Glomerular visceral epithelial cell (primary cell): ENCODE data around the gene SRGAP2.
A peak's percentile ranks its signal among the peaks of the same experiment; 100 is the strongest.
"Not testable (repeated sequence)": the region's sequence is repeated elsewhere in the genome, so short reads cannot be mapped to it uniquely, and the experiment has no call there.

ENCODE experiments used
- DNase-seq: peaks from one replicate; pipeline ENCODE4 v3.0.0-alpha.2; 2016; ENCODE audit errors: extremely low spot score

Gene SRGAP2

DNA sequence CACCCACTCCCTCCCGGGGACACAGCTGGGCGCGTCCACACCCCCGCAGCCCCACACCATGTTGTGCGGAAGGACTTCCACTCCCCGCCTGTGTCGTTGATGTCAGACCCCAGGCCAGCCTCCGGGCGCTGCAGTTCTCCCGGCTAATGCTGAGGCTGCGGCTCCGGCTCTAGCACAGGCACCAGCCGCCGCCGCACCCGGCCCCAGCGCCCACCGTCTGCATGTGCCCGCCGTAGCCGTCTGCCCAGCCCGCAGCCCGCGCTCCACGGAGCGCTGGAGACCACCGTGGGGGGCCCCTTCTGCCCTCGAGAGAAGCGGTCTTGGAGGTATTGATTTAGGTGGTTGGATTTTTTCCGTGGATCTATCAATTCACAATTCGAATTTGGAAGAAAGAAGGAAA is 2.2 kb downstream of the SRGAP2 start:
- not testable (repeated sequence) for DNase-seq

- DNase-seq, result not testable (repeated sequence)
Observed at GRCh38 chr1:206210802-206211201, 7.5 kb downstream of the SRGAP2 start.

DNA sequence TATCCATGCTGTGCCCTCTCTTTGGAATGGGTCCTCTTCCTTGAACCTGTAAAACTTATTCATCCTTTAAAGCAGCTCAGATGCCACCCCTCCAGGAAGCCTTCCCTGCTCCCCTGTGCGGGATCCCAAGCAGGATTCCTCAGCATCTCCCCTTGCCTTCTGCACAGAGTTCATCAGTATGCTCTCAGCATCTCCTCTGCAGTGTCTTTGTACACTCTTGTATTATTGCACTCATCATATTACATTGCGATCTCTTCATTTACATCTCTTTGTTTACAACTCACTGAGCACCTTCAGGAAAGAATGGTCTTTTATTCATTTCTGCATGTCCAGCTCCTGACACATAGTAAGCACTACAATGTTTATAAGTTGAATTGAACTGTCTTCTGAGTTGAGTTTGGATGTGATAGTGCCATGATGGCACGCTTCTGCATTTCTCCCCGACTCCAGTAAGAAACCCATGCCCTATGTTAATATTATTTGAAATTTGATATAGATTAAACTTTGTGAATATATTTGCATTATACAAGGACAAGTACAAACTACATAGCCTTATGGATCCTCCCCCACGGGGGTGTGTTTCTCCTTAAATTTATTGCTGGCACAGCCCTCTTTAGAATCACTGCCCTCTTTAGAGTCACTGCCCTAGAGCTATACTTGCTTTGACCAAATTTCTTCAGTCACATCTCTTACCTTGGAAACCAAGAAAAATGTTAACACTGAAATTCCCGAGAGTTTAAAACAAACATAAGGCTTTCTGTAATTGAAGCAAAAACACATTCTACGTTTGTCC is 12.5 kb downstream of the SRGAP2 start:
- not testable (repeated sequence) for DNase-seq

DNA sequence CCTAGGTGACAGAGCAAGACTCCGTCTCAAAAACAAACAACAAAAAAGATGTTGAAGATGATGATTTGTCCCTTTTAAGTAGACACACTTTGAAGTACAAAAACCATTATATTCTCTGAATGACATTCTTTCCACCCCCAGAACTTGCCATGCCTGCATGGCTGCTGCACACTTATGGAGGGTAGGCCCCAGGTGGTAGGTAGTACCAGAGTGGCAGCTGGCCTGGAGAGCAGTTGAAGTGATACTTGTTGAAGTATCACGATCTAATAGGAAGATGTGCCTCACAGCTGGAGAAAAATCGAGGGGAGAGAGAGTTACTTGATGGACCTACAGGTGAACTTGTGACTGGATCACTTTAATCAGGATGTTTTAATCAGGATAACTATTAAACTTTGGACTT is 14.9 kb downstream of the SRGAP2 start:
- not testable (repeated sequence) for DNase-seq

DNA sequence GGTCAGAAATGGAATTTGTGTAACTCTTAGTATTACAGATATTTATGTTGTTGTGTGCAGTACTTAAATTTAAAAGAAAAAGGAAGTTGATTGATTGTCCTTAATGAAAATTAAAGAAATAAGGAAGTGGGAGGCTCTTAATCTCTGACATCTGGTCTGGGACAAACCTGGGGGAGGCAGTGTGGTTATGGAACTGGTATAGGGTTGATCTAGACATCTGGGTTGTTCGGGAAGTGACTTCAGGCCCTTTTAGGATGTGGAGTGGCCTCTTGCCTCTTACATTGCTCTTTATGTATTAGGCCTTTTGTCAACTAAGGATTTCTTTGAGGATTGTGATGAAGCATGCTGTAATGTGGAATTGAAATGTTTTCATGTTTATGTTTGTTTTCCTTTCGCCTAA is 15.4 kb downstream of the SRGAP2 start:
- DNase-seq, result not testable (repeated sequence)

GRCh38 chr1:206219514-206220331 is 16.4 kb downstream of the SRGAP2 start:
- DNase-seq, result not testable (repeated sequence)

DNA sequence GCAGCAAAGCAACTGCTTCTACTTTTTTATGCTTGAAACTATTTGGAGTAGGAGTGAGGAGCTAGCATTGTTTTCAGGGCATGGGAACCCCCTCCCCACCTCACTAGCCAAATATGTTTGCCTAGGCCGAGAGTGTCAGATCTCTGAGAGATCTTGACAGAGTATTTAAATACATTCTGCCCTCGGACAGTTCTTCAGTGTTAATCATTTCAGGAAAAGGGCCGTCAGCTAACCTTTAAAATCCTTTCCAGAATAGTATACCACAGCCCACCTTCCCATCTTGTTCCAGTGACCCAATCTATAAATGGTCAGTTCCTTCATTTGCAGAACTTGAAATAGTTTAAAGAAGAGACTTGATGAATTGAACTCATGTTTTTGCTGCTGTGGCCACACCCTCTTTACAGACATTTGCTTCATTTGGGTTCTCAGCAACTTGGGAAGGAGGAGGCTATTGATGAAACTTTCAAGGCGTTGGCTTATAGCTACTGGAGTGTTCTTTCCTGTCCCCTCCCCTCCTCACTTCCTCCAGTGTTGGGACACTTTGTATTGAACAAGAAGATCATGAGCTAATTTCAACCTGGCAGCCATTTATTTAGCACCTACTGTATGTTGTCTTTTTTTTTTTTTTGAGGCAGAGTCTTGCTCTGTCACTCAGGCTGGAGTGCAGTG is 17.1 kb downstream of the SRGAP2 start:
- peak; percentile 2 for DNase-seq

- not testable (repeated sequence) for DNase-seq
Observed at GRCh38 chr1:206221585-206221984, 18.2 kb downstream of the SRGAP2 start.

- DNase-seq, result not testable (repeated sequence)
Observed at GRCh38 chr1:206224190-206224776, 20.9 kb downstream of the SRGAP2 start.

- DNase-seq, result not testable (repeated sequence)
Observed at GRCh38 chr1:206225386-206225785, 22.0 kb downstream of the SRGAP2 start.

DNA sequence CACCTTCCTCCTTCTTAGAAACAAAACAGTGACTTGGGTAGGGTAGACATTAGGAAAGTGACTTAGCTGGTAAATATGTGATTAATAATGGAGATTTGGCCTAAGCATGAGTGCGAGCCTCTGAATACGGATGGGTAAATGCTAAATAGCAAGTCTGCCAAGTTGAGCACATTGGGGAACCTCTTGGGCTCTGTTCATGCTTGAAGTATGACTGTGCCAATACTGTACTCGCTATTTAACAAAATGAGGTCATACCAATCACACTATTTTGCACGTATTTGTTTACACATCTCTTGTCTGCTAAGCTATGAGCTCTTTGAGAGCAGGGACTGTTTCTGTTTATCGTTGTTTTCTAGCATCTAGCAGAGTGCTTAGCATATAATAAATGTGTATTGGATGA is 23.5 kb downstream of the SRGAP2 start:
- DNase-seq, result not testable (repeated sequence)

DNA sequence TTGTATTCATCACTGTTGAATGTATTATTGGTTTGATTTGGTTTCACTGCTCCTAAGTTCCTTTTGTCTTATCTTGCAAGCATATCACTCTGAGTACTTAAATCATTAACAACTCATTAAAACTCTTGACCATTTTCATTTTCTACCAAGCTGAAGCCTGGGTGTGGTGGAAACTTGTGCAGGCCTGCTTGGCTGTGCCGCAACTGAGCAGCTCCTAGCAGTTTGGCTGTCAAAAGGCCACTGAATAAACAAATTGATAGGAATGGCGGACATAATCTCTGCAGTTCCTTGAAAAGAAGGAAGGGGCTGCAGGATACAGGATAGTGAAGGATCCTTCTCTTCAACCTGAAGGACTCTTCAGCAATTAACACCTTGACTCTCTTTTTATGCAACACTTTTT is 25.9 kb downstream of the SRGAP2 start:
- not testable (repeated sequence) for DNase-seq

GRCh38 chr1:206231989-206232388 is 28.6 kb downstream of the SRGAP2 start:
- not testable (repeated sequence) for DNase-seq

DNA sequence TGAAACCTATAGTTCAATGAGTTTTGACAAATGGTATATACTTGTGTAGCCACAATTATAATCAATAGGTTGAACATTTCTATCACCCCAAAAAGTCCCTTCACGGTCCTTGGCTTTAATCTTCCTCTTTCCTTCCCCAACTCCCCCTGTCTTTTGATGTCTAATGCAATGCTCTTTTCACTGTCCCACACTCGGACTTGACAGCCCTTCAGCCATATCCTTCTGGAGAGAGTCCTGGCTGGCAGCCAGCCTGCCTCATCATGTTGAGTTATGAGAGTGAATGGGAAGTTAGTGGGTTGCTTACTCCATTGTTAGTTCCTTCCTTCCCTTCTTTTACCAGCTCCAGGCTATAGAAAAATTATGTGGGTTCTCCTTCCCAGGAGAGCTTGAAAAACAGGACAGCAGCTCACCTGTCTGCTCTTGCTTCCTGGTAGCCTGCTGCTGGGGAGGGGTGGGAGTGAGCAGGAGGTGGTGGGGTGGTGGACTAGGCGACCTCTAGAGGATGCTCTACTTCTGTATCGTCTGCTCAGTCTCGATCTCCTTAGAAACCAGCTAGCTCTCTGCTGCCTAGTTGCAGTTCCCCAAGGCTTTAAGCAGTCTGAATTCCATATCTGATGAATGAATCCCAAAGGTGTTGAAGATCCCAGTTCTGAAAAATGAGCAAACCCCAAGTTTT is 29.8 kb downstream of the SRGAP2 start:
- DNase-seq, result not testable (repeated sequence)

- not testable (repeated sequence) for DNase-seq
Observed at GRCh38 chr1:206234189-206234916, 31.0 kb downstream of the SRGAP2 start.

- not testable (repeated sequence) for DNase-seq
Observed at GRCh38 chr1:206235190-206235589, 31.8 kb downstream of the SRGAP2 start.

DNA sequence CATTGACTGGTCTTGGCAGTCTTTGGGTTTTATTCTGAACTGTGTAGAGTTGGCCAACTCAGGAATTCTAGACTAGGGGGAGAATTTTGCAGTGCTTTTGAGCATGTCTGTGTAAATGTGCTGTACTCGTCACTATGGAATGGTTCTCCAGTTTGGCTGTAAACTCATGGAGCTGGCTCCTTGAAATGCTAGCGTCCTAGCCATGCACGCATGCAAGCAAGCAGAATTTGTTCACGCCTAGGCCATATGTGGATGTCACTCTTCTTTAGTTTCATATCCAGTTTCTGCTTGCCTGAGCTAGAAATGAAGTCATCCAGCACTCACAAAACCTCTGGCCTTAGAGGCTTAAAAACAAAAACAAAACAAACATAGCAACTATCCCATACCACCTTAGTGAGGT is 36.9 kb downstream of the SRGAP2 start:
- DNase-seq, result not testable (repeated sequence)

GRCh38 chr1:206243335-206243734 is 40.0 kb downstream of the SRGAP2 start:
- DNase-seq, result not testable (repeated sequence)

DNA sequence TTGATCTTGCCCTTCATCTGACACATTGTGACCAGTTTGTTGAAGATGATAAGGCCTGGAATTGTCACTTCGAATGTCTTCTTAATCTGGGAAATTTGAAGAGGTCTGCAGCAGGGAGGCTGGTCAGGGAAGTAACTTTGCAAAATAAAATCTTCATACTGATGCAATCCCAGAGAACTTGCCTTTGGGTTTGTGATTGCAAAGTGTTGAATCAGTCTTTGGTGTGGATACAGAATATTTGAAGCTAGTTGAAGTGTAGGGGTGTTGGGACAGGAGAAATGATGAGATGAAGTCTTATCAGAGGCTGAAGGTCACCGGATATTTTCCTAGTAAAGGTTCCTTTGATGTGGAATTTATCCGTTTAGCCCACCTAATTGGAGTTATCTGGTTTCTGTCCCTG is 42.1 kb downstream of the SRGAP2 start:
- not testable (repeated sequence) for DNase-seq

GRCh38 chr1:206246129-206246886 is 43.0 kb downstream of the SRGAP2 start:
- DNase-seq, result not testable (repeated sequence)
